ENCODE measurements around the gene FHDC1.

Gene FHDC1

DNA sequence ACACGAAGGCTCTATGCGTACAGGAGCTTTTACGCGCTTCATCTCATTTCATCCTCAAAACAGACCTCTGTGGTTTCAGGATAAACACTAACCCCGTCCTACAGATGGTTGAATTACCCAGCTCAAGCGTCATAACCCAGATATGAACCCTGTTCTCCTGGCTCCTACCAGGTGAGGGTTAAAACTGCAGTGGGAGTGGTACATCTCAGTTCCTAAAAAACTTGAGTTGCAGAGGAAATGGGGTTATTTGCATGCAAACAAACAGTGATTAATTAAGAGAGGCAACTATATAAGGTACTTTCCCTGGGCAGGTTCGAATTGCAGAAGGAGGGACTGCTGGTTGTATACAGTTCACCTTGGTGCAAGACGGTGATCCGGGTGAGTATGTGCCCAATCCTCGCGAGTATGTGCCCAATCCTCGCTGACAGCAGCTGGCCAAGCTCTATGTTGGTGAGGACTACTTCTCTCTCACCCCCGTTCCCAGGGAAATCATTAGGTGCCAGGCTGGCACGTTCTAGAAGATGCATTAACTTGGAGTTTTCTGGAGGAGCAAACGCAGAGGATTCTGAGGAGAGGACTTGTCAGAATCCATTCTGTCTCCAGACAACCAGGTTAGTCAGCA lies 72.6 kb downstream of the FHDC1 start:
- no peak for DNase-seq (ENCODE audit: low spot score)

DNA sequence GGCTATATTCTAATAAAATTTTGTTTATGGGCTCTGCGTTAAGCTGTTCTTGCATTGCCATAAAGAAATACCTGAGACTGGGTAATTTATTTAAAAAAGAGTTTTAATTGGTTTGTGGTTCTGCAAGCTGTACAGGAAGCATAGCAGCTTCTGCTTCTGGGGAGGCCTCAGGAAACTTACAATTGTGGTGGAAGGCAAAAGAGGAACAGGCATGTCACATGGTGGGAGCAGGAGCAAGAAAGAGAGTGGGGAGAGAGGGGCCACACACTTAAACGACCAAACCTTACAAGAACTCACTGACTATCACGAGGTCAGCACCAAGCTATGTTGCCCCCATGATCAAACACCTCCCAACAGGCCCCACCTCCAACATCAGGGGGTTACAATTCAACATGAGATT lies 74.0 kb downstream of the FHDC1 start:
- DNase-seq (ENCODE audit: low spot score) = no peak

DNA sequence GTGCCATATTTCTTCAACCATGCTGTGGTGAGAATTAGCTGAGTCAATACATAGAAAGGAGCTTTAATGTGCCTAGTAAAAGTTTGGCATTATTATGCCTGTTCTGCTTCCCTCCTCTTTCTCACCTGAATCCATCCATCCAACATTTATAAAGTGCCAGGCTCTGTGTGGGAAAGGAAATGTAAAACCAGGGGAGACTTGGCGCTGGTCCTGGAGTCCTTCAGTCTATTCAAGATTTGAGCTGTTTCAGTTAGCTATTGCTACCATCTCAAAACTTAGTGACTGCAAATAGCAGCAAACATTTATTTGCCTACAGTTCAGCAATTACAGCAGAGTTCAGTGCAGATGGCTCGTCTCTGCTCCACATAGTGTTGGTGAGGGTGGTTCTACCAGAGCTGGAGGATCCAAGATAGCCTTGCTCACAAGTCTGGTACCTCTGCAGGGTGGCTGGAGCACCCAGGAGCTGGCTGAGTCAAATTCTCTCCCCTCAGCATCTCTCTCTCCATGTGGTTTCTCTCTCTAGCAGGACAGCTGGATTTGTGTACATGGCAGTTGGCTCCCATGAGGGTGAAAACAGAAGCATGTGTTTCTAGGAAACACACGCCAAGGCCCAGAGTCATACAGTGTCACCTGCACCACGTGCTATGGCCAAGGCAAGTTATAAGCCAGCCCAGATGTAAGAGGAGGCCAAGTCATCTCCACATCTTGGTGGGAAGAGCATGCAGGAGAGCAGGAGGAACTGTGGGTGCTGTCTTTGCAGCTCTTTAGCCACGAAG lies 77.3 kb downstream of the FHDC1 start:
- DNase-seq (ENCODE audit: low spot score) = no peak

GRCh38 chr4:153014460-153014859 lies 78.3 kb downstream of the FHDC1 start:
- no peak for DNase-seq (ENCODE audit: low spot score)

DNA sequence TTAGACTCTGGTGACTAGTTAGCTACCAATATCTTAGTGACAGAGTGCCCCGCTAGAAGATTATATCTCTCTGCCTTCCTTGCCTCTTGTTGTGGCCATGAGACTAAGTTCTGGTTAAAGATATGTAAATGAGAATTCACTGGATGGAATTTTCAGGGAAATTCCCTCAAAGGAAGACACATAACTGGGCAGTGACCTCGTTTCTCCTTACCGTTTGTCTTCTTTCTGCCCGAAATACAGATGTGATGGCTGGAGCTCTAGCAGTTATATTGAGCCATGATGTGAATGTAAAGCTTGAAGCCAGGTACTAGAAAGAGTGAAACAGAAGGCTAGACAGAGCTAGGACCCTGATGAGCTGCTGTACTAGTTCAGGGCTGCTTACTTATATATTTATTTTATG lies 80.5 kb downstream of the FHDC1 start:
- DNase-seq (ENCODE audit: low spot score) = no peak

DNA sequence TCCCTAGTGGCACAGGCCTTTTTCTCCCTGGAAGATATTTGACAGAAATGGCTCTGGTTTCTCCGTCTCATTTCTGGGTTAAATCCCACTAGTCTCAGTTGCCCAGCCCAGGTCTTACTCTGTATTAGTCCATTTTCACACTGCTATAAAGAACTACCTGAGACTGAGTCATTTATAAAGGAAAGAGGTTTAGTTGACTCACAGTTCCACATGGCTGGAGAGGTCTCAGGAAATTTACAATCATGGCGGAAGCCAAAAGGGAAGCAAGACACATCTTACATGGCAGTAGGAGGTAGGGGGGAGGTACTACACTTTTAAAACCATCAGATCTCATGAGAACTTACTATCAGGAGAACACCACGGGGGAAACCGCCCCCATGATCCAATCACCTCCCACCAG lies 81.9 kb downstream of the FHDC1 start:
- DNase-seq (ENCODE audit: low spot score) = no peak

GRCh38 chr4:153018684-153019083 lies 82.6 kb downstream of the FHDC1 start:
- no peak for DNase-seq (ENCODE audit: low spot score)

GRCh38 chr4:153019906-153020305 lies 83.8 kb downstream of the FHDC1 start:
- no peak for DNase-seq (ENCODE audit: low spot score)

DNA sequence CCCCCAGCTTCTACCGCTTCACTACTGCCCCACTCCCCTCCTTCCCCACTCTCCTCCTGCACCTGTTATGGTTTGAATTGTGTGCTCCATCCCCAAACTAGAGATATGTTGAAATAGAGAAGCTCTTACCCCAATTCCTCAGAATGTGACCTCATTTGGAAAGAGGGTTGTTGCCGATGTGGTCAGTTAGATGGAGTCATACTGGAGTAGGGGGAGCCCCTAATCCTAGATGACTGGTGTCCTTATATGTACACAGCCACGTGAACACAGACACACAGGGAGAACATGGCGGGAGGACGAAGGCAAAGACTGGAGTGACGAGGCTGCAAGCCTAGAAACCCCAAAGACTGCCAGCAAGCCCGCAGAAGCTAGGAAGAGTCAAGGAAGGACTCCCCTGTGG lies 84.3 kb downstream of the FHDC1 start:
- DNase-seq (ENCODE audit: low spot score) = no peak

DNA sequence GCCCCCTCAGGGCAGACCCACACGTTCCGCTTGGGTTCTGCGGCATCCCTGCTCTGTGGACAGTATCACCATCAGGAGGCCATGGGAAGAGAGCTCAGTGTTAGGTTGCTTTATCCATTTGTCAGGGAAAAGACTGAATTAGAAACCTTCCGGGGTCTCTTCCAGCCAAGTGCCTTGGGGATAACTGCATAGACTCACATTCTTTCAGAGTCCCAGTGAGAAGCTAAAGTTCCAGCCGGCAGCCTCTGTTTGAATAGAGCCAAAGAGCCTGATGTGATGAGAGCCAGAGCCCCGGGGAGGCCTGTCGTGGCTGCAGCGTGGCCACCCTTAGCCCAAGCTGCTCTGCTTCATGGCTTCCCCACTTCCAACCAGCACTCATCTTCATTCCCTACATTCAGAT lies 85.2 kb downstream of the FHDC1 start:
- no peak for DNase-seq (ENCODE audit: low spot score)

GRCh38 chr4:153022241-153022715 lies 86.2 kb downstream of the FHDC1 start:
- no peak for DNase-seq (ENCODE audit: low spot score)

- DNase-seq (ENCODE audit: low spot score) = no peak
Observed at GRCh38 chr4:153023139-153023538, 87.0 kb downstream of the FHDC1 start.

GRCh38 chr4:153023692-153024394 lies 87.7 kb downstream of the FHDC1 start:
- no peak for DNase-seq (ENCODE audit: low spot score)

DNA sequence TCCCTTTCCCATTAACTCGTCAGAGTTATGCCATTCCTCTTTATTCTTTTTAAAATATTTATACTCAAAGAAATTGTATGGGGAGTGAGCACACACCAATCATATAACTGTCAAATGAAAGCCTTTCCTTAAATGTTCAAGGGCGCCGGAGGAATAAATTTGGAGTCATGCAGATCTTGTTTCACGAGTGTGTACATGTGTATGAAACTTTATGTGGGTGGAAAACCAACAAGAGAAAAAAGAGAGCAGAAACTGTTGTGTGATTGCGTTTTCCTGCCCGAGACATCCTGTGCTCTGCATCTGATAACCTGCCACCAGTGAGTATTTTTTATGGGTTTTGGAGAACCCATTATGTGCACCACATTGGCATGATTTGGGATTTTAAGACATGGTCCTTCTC lies 88.3 kb downstream of the FHDC1 start:
- DNase-seq (ENCODE audit: low spot score) = no peak

GRCh38 chr4:153025406-153025805 lies 89.3 kb downstream of the FHDC1 start:
- no peak for DNase-seq (ENCODE audit: low spot score)

- no peak for DNase-seq (ENCODE audit: low spot score)
Observed at GRCh38 chr4:153026591-153027346, 90.6 kb downstream of the FHDC1 start.

DNA sequence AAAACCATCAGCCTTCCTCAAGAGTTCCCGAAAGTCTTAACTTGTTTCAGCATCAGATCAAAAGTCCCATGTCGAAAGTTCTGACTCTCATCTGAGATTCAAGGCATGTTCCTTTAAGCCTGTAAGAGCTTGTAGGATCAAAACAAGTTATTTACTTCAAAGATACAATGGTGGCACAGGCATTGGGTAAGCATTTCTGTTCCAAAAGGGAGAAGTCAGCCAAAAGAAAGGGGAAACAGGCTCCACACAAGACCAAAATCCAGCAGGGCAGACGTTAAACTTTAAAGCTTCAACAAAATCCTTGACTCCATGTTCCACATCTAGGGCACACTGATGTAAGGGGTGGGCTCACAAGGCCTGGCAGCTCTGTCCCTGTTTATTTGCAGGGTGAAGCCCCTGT lies 91.7 kb downstream of the FHDC1 start:
- DNase-seq (ENCODE audit: low spot score) = no peak

DNA sequence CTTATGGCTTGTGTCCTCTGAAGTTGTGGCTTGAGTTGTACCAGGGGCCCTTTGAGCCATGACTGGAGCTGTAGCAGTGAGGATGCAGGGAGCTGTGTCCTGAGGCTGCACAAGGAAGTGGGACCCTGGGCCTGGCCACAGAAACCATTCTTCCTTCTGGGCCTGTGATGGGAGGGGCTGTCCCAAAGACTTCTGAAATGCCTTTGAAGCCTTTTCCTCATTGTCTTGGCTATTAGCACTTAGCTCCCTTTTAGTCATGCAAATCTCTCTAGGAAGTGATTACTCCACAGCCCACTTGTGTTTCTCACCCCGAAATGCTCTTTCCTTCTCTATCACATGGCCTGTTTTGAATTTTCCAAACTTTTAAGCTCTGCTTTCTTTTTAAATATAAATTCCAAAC lies 92.4 kb downstream of the FHDC1 start:
- no peak for DNase-seq (ENCODE audit: low spot score)

All from activated CD4-positive, alpha-beta T cell treated with anti-CD3 and anti-CD28 coated beads, Interleukin-2, Interleukin-4, amounts not matched to agents 100 ng/mL and 50 ng/mL, durations not matched to agents 16 hours and 8 hours (primary cell).